GM12878 (cell line): Measurements from ENCODE around the gene EIF3D.

Experiments used
- POLR2A ChIP-seq: IDR thresholded peaks from 2 replicates; pipeline ENCODE4 v1.6.1; 2011; ENCODE audit warnings: low read depth, mild to moderate bottlenecking, low read length
- POLR2AphosphoS5 ChIP-seq: IDR thresholded peaks from 2 replicates; pipeline ENCODE4 v1.6.1; 2011; ENCODE audit warnings: mild to moderate bottlenecking, low read length, inconsistent platforms
- RAD21 ChIP-seq: IDR thresholded peaks from 2 replicates; pipeline ENCODE4 v1.6.1; 2011; ENCODE audit warnings: mild to moderate bottlenecking, low read depth, low read length, moderate library complexity; ENCODE audit not compliant: insufficient read depth
- SMC3 ChIP-seq: IDR thresholded peaks from 2 replicates; pipeline ENCODE4 v1.6.1; 2011; ENCODE audit warnings: low read length, improper control_type of control experiment, borderline replicate concordance
- USF2 ChIP-seq: IDR thresholded peaks from 2 replicates; pipeline ENCODE4 v1.6.1; 2011; ENCODE audit warnings: low read depth, low read length, improper control_type of control experiment, borderline replicate concordance
- ZBTB40 ChIP-seq: fragments of 450-650 bp; IDR thresholded peaks from 2 replicates; pipeline ENCODE4 v1.6.1; 2016; ENCODE audit warnings: mild to moderate bottlenecking, moderate library complexity, borderline replicate concordance

- TF ChIP-seq USF2 (no peak), POLR2AphosphoS5 (no peak), ZBTB40 (no peak), RAD21 (no peak), SMC3 (no peak), POLR2A (no peak)
Observed at GRCh38 chr22:36532466-36532865, 3.5 kb upstream of the EIF3D start.
